ENCODE data around the gene IL17RD.

Gene IL17RD

DNA sequence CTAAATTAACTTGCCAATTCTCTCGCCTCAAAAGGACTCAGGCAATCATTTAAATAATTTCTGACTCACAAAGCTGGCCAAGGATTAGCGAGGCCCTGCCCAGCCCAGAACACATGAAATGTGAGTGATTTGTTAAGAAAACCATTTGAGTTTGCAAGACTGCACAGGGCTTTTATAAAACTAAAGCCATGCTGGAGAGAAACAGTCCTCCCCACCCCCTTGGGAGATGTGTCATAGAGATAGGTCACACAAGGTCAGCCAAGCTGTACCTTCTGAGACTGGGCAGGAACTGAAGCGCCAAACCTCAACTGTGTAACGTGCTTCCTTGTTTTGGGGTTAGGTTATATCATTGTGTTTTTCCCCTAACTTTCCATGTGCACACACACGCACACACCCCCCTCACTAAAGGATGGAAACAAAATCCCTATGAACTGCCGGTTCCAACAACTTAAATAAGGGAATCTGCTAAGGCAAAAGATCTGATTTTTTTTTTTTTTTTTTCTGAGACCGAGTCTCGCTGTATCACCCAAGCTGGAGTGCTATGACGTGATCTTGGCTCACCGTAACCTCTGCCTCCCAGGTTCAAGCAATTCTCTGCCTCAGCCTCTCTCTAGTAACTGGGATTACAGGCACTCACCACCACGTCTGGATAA is 96.6 kb downstream of the IL17RD start:
- no peak for DNase-seq (ENCODE audit: low read depth in 2 of 3, low spot score in 2 of 3)

DNA sequence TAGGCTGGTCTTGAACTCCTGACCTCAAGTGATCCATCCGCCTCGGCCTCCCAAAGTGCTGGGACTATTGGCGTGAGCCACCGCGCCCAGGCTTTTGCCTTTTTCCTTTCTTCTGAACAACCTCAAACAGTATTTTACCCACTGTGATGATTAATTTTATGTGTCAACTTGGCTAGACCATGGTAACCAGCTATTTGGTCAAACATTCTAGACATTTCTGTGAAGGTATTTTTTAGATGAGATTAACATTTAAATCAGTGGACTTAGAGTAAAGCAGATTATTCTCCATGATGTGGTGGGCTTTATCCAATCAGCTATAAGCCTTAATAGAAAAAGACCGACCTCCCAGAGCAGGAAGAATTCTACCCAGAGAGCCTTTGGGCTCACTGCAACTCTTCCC is 98.7 kb downstream of the IL17RD start:
- no peak for DNase-seq (ENCODE audit: low read depth in 2 of 3, low spot score in 2 of 3)

DNA sequence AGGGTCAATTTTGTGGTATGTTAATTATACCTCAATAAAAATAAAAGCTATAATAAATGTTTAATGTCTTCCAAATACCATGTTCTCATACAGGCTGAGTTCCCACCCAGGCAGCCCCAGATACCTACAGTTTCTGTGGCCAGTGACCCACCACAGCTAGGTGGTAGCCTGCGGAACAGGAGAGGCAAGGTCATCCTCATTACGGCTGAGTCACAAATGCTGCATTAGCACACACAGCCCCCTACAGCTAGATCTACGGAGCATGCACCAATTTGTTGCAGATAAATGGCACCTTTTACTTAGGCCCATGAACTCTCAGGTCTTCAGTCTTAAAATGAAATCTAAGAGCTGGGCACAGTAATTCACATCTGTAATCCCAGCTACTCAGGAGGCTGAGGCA is 99.6 kb downstream of the IL17RD start:
- DNase-seq (ENCODE audit: low read depth in 2 of 3, low spot score in 2 of 3): no peak

GRCh38 chr3:57064572-57064971 is 100.6 kb downstream of the IL17RD start:
- DNase-seq (ENCODE audit: low read depth in 2 of 3, low spot score in 2 of 3): no peak

- no peak for DNase-seq (ENCODE audit: low read depth in 2 of 3, low spot score in 2 of 3)
These were observed 101.2 kb downstream of the IL17RD start for GRCh38 chr3:57064001-57064400.

DNA sequence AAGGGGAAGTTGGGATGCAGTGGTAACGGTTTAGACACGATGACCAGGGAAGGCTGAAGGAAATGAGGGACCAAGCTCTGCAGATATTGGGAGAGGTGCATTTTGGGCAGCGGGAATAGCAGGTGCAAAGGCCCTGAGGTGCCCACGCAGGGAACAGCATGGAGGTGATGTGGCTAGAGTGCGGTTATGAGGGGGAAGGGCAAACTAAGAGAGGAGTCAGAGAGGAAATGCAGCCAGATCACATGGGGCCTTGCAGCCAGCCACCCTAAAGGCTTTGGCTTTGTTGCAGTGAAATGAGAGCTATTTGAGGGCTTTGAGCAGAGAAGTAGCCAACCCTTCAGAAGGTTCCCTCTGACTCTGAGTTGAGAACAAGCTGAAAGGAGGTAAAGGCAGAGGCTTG is 102.1 kb downstream of the IL17RD start:
- no peak for DNase-seq (ENCODE audit: low read depth in 2 of 3, low spot score in 2 of 3)

DNA sequence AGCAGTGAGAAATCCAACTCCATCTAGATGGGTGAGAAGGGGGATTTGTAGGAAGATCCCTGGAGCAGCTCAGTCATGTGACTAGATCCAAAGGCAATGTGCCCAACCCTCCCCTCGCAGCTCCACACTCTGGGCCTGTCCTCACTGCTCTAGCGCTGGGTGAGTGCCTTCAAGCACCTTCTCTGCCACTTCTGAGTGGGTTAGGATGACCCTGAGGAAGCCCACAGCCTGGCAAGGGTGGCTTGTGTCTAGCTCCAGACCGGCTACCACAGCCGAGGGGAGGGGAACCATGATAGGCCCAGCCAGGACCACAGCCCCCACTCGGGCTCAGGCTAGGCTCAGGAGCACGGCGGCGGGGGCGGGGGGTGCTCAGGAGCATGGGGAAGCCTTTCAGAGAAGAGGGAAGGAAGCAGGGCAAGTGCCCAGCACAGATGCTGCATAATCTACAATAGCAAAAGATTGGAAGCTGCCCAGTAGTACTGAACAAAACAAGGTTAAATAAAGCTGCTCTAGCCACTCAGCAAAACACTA is 103.0 kb downstream of the IL17RD start:
- DNase-seq (ENCODE audit: low read depth in 2 of 3, low spot score in 2 of 3): no peak

GRCh38 chr3:57061556-57061955 is 103.6 kb downstream of the IL17RD start:
- no peak for DNase-seq (ENCODE audit: low read depth in 2 of 3, low spot score in 2 of 3)

GRCh38 chr3:57060089-57060821 is 104.9 kb downstream of the IL17RD start, which contains the start of gene SPATA12:
TSS of gene SPATA12 (plus strand) at chr3:57060664. CDS start at chr3:57073695, 13,031 bp downstream.
- no peak for DNase-seq (ENCODE audit: low read depth in 2 of 3, low spot score in 2 of 3)

DNA sequence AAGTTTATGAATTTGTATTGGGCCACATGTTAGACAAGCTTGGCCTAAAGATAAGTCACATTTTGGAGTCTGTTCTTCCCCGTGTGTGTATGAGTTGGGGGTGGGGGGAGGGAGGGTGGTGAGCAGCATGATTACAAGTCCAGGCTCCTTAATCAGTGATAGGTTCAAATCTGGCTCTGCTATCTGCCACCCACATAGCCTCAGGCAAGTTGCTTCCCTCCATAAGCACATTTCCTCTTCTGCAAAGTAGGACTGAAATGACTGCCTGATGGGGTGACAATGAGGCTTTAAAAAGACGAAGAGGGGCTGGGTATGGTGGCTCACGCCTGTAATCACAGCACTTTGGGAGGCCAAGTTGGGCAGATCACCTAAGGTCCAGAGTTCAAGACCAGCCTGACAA is 105.7 kb downstream of the IL17RD start:
- no peak for DNase-seq (ENCODE audit: low read depth in 2 of 3, low spot score in 2 of 3)

- DNase-seq (ENCODE audit: low read depth in 2 of 3, low spot score in 2 of 3): no peak
These were observed 107.8 kb downstream of the IL17RD start for GRCh38 chr3:57057351-57057750.

- DNase-seq (ENCODE audit: low read depth in 2 of 3, low spot score in 2 of 3): no peak
These were observed 112.0 kb downstream of the IL17RD start for GRCh38 chr3:57053122-57053521.

DNA sequence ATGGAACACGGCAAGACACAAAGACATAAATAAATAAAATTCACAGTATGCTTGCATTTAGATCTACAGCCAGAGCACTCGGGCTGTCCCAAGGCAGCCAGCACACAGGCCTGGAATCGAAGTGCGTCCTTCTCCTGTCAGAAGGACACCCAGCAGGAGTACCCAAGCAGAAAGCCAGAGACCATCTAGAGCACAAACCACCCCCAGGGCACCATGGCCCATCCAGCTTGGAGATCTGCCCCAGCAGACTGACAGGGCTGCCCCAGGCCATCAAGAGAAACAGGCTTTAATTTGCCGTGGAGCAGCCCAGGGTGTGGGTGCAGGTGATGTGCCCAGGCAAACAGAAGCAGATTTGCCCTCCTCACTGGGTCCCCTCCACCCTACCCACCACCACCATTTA is 112.5 kb downstream of the IL17RD start:
- no peak for DNase-seq (ENCODE audit: low read depth in 2 of 3, low spot score in 2 of 3)

DNA sequence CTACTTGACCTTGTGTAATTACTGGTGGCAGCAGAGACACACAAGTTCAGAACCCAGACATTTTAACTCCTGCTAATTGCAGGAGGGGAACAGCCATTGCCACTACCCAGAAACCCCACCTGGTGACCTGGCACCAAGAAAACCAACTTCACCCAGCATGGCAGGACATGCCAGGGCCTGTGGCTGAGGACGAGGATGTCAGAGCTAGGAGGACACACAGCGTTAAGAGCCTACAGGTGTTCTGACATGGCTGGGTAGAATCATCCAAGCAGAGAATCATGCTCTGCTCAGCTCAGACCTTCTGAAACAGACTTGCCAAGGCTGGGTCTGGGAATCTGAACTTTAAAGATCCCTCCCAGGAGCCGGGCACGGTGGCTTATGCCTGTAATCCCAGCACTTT is 116.4 kb downstream of the IL17RD start:
- DNase-seq (ENCODE audit: low read depth in 2 of 3, low spot score in 2 of 3): no peak

GRCh38 chr3:57048052-57048671 is 117.0 kb downstream of the IL17RD start:
- no peak for DNase-seq (ENCODE audit: low read depth in 2 of 3, low spot score in 2 of 3)

DNA sequence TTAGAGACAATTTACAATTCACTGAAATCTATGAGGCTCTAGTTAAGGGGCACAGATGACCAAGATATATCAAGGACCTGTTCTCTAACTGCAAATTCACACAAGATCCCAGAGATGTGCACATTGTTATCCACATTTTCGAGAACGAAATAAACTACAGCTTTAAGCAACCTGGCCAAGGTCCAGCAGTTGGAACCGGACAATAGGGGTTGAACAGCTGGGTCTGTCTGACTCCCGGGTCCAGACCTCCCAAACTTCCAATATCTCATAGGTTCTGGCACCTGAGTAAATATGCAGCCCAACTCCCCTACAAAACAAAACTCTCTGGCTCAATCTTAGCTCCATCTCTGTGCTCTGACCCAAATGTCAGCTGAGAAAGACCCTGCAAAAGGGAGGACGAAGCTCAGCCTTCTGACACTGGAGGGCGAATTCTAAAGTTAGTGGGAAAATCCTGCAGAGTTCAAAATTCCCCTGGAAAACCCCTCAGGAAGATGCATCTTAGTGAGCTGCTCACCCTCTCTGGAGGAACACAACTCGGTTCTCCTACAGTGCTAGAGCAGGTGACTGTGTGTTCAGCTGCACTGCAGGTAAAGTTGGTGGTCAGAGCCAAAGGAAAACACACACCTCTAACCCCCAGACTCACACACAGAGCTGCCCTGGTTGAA is 118.9 kb downstream of the IL17RD start:
- DNase-seq (ENCODE audit: low read depth in 2 of 3, low spot score in 2 of 3): no peak

DNA sequence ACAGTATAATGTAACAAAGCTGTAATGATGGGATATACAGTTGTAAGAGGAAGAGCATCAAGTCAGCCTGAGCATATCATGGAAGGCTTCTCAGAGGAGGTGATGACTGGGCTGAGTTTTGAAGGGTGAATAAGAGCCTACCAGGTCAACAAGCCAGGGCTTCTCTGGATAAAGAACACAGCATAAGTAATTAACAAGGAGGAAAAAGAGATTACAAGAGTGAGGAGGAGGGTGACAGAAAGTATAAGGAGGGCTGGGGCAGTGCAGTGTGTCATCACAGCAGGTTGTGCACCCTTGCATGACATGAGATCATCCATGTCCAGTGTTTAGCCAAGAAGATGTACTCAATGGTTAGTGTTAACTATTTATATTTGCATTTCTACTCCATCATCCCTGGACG is 121.6 kb downstream of the IL17RD start:
- DNase-seq (ENCODE audit: low read depth in 2 of 3, low spot score in 2 of 3): no peak

DNA sequence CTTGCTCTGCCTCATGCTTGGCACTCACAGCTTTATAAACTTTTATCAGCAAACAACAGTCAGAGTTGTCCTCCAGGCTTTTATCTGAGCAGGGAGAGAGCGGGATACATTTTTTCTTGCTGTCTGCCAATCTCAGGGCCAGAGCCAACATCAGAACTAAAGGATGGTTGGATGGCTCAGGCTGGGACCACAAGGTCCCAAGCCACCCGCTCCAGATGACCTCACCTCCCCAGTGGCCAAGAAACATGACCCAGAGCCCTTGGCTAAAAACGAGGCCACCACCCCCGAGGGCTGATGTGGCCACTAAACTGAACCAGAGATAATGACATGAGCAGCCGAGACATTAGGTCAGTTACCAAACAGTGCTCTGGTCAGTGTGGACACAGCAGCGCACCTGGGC is 123.5 kb downstream of the IL17RD start:
- no peak for DNase-seq (ENCODE audit: low read depth in 2 of 3, low spot score in 2 of 3)

Measured in activated CD8-positive, alpha-beta memory T cell treated with anti-CD3 and anti-CD28 coated beads for 48 hours (primary cell).